ELR (cell line): ENCODE data around the gene EFHB.
"Not testable (repeated sequence)": the region's sequence is repeated elsewhere in the genome, so short reads cannot be mapped to it uniquely, and the experiment has no call there.

Experiments
- DNase-seq: peaks from one replicate; pipeline ENCODE4 v3.0.0-alpha.2; 2015; ENCODE audit warnings: low read depth

EFHB gene

GRCh38 chr3:19931180-19931692 is 2.8 kb downstream of the EFHB start:
- no peak for DNase-seq

GRCh38 chr3:19920401-19921080 is 13.5 kb downstream of the EFHB start:
- DNase-seq = no peak

- DNase-seq = no peak
Measured at GRCh38 chr3:19917167-19917566, 16.9 kb downstream of the EFHB start.

GRCh38 chr3:19911452-19911851 is 22.6 kb downstream of the EFHB start:
- no peak for DNase-seq

GRCh38 chr3:19907523-19907922 is 26.5 kb downstream of the EFHB start:
- DNase-seq = no peak

- DNase-seq = no peak
Measured at GRCh38 chr3:19903649-19904048, 30.4 kb downstream of the EFHB start.

GRCh38 chr3:19901918-19902317 is 32.1 kb downstream of the EFHB start:
- no peak for DNase-seq

GRCh38 chr3:19901337-19901736 is 32.7 kb downstream of the EFHB start:
- peak; percentile 15 for DNase-seq

GRCh38 chr3:19899833-19900232 is 34.2 kb downstream of the EFHB start:
- DNase-seq = not testable (repeated sequence)

- DNase-seq = no peak
Measured at GRCh38 chr3:19899264-19899663, 34.8 kb downstream of the EFHB start.

GRCh38 chr3:19898721-19899120 is 35.3 kb downstream of the EFHB start:
- DNase-seq = peak; percentile 30

GRCh38 chr3:19891740-19892139 is 42.3 kb downstream of the EFHB start:
- peak; percentile 71 for DNase-seq

- peak; percentile 37 for DNase-seq
Measured at GRCh38 chr3:19888428-19889152, 45.4 kb downstream of the EFHB start.

- DNase-seq = not testable (repeated sequence)
Measured at GRCh38 chr3:19887122-19887521, 46.9 kb downstream of the EFHB start.

- DNase-seq = no peak
Measured at GRCh38 chr3:19886404-19886803, 47.6 kb downstream of the EFHB start.

GRCh38 chr3:19885468-19885867 is 48.5 kb downstream of the EFHB start:
- DNase-seq = peak; percentile 73

- DNase-seq = no peak
Measured at GRCh38 chr3:19881852-19882251, 52.2 kb downstream of the EFHB start.

- no peak for DNase-seq
Measured at GRCh38 chr3:19881036-19881435, 53.0 kb downstream of the EFHB start.

GRCh38 chr3:19877656-19878055 is 56.4 kb downstream of the EFHB start:
- DNase-seq = no peak

GRCh38 chr3:19866751-19867347 is 67.2 kb downstream of the EFHB start:
- DNase-seq = peak; percentile 55

- not testable (repeated sequence) for DNase-seq
Measured at GRCh38 chr3:19855318-19855717, 78.7 kb downstream of the EFHB start.

- DNase-seq = not testable (repeated sequence)
Measured at GRCh38 chr3:19846609-19847008, 87.4 kb downstream of the EFHB start.
